ENCODE data around the gene LMF2. TPM values are rescaled to one million over a fixed set of nuclear protein-coding genes. Genes with fewer than 3 reads are reported as not detected.
A peak's percentile ranks its signal among the peaks of the same experiment; 100 is the strongest.

Gene LMF2
- total and polyA plus RNA-seq, 2 of the 4 experiments (the other 2 are of a cell fraction) = 16.8 to 82.6 TPM

DNA sequence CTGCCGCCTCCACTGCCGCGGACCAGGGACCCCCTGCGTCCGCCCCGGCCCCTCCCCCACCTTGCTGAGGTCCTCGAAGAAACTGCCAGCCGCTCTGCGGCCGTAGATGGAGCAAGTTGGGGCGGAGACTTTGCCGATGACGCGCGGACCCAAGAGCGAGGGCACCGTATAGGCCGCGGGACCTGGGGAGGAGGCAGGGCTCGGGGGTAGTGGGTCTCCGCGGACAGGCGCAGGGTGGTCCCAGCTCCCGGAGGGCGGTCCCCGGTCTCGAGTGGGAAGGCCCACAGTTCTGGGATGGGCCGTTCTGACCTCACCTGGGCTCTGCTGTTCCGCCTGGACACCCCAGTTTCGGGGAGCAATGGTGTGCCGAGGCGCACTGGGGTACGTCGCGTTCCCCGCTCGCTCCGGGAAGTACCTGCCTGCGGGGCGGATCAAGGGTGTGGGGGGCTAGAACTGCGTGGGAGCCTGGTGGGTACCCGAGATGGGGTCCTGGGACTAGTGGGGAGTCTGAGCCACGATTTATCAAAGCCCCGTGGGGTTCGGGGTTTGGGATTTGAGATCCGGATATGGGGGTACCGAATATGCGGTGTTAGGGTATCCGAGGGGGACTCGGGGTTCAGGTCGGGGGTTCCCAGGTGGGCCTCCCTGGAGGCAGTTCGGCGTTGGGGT lies 23.5 kb upstream of the LMF2 start:
- Histone ChIP-seq H4K5ac (ENCODE audit: low read depth, low read length) (peak overlapping the region; percentile 72), H3K9me1 (ENCODE audit: insufficient read depth, low read length) (peaks cover 13% of the 10 kb centered on the region; the same call in 1 of the 2 replicates), H4K8ac (ENCODE audit: low read depth in 2 of 2, low read length in 2 of 2) (peak overlapping the region; percentile 53 to 91; a peak in 3 of 4 replicates), H3K23ac (ENCODE audit: low read depth, low read length) (peak overlapping the region; percentile 62), H3K36me3 (ENCODE audit: control insufficient read depth, insufficient read depth, low read length) (no peaks in the 10 kb centered on the region), H4K91ac (ENCODE audit: insufficient read depth, low read depth, low read length) (peak overlapping the region; percentile 77; the same call in 1 of the 2 replicates), H2BK5ac (ENCODE audit: low read depth, low read length, poor library complexity, severe bottlenecking) (no peak overlapping the region), H3K18ac (ENCODE audit: low read depth, low read length) (peak overlapping the region; percentile 20; the same call in 1 of the 2 replicates), H3K14ac (replicated peaks; ENCODE audit: low read depth, low read length) (no peak overlapping the region), H3K4ac (ENCODE audit: low read depth, low read length) (peak overlapping the region; percentile 47), H3K9me3 (ENCODE audit: control insufficient read depth, insufficient read depth, low read length) (no peaks in the 10 kb centered on the region), H4K20me1 (ENCODE audit: insufficient read depth, low read length) (no peaks in the 10 kb centered on the region), H2BK120ac (ENCODE audit: low read depth, low read length) (peak overlapping the region; percentile 57), H2AK9ac (replicated peaks; ENCODE audit: low read depth, low read length, poor library complexity) (peak overlapping the region; percentile 96), H3K4me3 (ENCODE audit: insufficient read depth, low read depth, low read length) (peak overlapping the region; percentile 39; the same call in 1 of the 2 replicates), H3K4me1 (ENCODE audit: control insufficient read depth, insufficient read depth, low read length) (peaks cover 19% of the 10 kb centered on the region), H3K27ac (ENCODE audit: insufficient read depth, low read length) (no peak overlapping the region), H2AFZ (replicated peaks; ENCODE audit: low read length, poor library complexity) (peak overlapping the region; percentile 89), H2AK5ac (ENCODE audit: low read depth, low read length) (peak overlapping the region; percentile 81), H3K56ac (ENCODE audit: extremely low read depth, insufficient read depth, low read length) (no peak overlapping the region), H3K27me3 (ENCODE audit: control insufficient read depth, insufficient read depth, low read length) (peaks cover 5% of the 10 kb centered on the region; the same call in 1 of the 2 replicates), H2BK15ac (ENCODE audit: low read depth, low read length) (peak overlapping the region; percentile 6; the same call in 1 of the 3 replicates), H3K4me2 (ENCODE audit: low read depth, low read length) (peak overlapping the region; percentile 69), H2BK20ac (ENCODE audit: low read depth, low read length) (no peak overlapping the region), H3K9ac (ENCODE audit: low read depth, low read length) (peak overlapping the region; percentile 48), H3K79me1 (ENCODE audit: low read depth in 1 of 2, low read length in 2 of 2) (peaks cover 4 to 20% of the 10 kb centered on the region in 2 experiments; a peak in 2 of 4 replicates)
- dilution Hi-C loops (cut with HindIII; ENCODE audit: low sequenced_read_pairs, unreplicated experiment) (no loop called here), in situ Hi-C loops (cut with MboI; ENCODE audit: low sequenced_read_pairs) (no loop called here), intact Hi-C loops (cut with micrococcal nuclease) (no loop called here)
- TF ChIP-seq MAFK (IDR thresholded peaks at IDR 0.05; ENCODE audit: low read depth, low read length) (no peak), CEBPB (IDR thresholded peaks at IDR 0.05; ENCODE audit: low read depth, low read length) (0 out of 2 replicates have a peak, but pooled peaks have one; percentile 14)
- DNase-seq (peak; percentile 63), ATAC-seq (ENCODE audit: low read depth) (peak; percentile 12)
- no TSS peak for BruUV-seq (replicated peaks)
- ChIA-PET CTCF (no interaction called here), POLR2A (ENCODE audit: unreplicated experiment) (no interaction called here)
- WGBS, 2 experiments (ENCODE audit: extremely low coverage in 2 of 2, insufficient read length in 1 of 2) = 9% methylated on average over 26 of the region's 53 CpGs; no CpG with 5 or more reads in 1 of the 2 experiments

All from IMR-90 (cell line).